CD4-positive, CD25-positive, alpha-beta regulatory T cell (primary cell): Measurements from ENCODE around the gene AGXT. TPM values are rescaled to one million over a fixed set of nuclear protein-coding genes. Genes with fewer than 3 reads are reported as not detected.

Source experiments
- ATAC-seq, 2 donors: fragments of 150-1000 bp; cut with Tn5 transposase; one replicate each; pipeline ENCODE4 v1.10.0; 2021; ENCODE audit warnings: low read depth in 2 of 2, moderate number of reproducible peaks in 2 of 2, moderate library complexity in 1 of 2
- DNase-seq, 3 donors: peaks; one replicate each; pipeline versions ENCODE4 v3.0.0 to v3.0.0-alpha.2; 2012 to 2022; ENCODE audit warnings: mixed read lengths in 1 of 3
- H3K27ac ChIP-seq: one replicate; pipeline ENCODE4 v1.7.0; 2013; ENCODE audit warnings: mild to moderate bottlenecking, low read length; ENCODE audit not compliant: insufficient read depth, poor library complexity, severe bottlenecking
- H3K27me3 ChIP-seq: one replicate; pipeline ENCODE4 v1.7.0; 2013; ENCODE audit warnings: low read length; ENCODE audit not compliant: control insufficient read depth, insufficient read depth
- H3K36me3 ChIP-seq: one replicate; pipeline ENCODE4 v1.7.0; 2013; ENCODE audit warnings: mild to moderate bottlenecking, low read length, moderate library complexity; ENCODE audit not compliant: control insufficient read depth, insufficient read depth
- H3K4me1 ChIP-seq: 2 replicates; pipeline ENCODE4 v1.7.0; 2013; ENCODE audit warnings: mild to moderate bottlenecking, low read length; ENCODE audit not compliant: insufficient read depth, control insufficient read depth, poor library complexity, severe bottlenecking
- H3K4me3 ChIP-seq: one replicate; pipeline ENCODE4 v1.7.0; 2013; ENCODE audit warnings: low read depth, mild to moderate bottlenecking, low read length, moderate library complexity
- H3K9me3 ChIP-seq, 2 experiments: 1 replicate in 1 of 2; 2 replicates in 1 of 2; pipeline ENCODE4 v1.7.0; 2013; ENCODE audit warnings: low read length in 2 of 2, mild to moderate bottlenecking in 1 of 2, moderate library complexity in 1 of 2; ENCODE audit not compliant: control insufficient read depth in 2 of 2
- H3K27ac Mint-ChIP-seq, 3 donors: one replicate each; pipeline ENCODE4 v1.8.0; 2020 to 2022; ENCODE audit warnings: mild to moderate bottlenecking in 3 of 3, mixed read lengths in 3 of 3, moderate library complexity in 2 of 3
- H3K27me3 Mint-ChIP-seq: one replicate; pipeline ENCODE4 v1.8.0; 2022; ENCODE audit warnings: mild to moderate bottlenecking, mixed read lengths
- H3K36me3 Mint-ChIP-seq: one replicate; pipeline ENCODE4 v1.8.0; 2020; ENCODE audit warnings: mixed read lengths
- H3K4me1 Mint-ChIP-seq, 4 donors: one replicate each; pipeline ENCODE4 v1.8.0; 2020 to 2022; ENCODE audit warnings: mixed read lengths in 4 of 4, mild to moderate bottlenecking in 1 of 4
- H3K4me3 Mint-ChIP-seq, 4 donors: one replicate each; pipeline ENCODE4 v1.8.0; 2020 to 2022; ENCODE audit warnings: mild to moderate bottlenecking in 4 of 4, mixed read lengths in 4 of 4, moderate library complexity in 3 of 4
- H3K9me3 Mint-ChIP-seq, 7 donors: one replicate each; pipeline ENCODE4 v1.8.0; 2020 to 2022; ENCODE audit warnings: mixed read lengths in 7 of 7, mild to moderate bottlenecking in 3 of 7, moderate library complexity in 2 of 7
- polyA plus RNA-seq, 4 donors: library from polyadenylated mRNA; unstranded; fragments of 300-500 nt; fragmentation: Illumina TruSeq; gene quantifications; one replicate each; pipeline ENCODE4 v1.2.3, GENCODE V29; 2021
- total RNA-seq: library from RNA; stranded (reverse); gene quantifications from one replicate; pipeline ENCODE4 v1.2.3, GENCODE V29; 2022

AGXT gene
- total and polyA plus RNA-seq, 5 donors from 2014 or later, result not detected

DNA sequence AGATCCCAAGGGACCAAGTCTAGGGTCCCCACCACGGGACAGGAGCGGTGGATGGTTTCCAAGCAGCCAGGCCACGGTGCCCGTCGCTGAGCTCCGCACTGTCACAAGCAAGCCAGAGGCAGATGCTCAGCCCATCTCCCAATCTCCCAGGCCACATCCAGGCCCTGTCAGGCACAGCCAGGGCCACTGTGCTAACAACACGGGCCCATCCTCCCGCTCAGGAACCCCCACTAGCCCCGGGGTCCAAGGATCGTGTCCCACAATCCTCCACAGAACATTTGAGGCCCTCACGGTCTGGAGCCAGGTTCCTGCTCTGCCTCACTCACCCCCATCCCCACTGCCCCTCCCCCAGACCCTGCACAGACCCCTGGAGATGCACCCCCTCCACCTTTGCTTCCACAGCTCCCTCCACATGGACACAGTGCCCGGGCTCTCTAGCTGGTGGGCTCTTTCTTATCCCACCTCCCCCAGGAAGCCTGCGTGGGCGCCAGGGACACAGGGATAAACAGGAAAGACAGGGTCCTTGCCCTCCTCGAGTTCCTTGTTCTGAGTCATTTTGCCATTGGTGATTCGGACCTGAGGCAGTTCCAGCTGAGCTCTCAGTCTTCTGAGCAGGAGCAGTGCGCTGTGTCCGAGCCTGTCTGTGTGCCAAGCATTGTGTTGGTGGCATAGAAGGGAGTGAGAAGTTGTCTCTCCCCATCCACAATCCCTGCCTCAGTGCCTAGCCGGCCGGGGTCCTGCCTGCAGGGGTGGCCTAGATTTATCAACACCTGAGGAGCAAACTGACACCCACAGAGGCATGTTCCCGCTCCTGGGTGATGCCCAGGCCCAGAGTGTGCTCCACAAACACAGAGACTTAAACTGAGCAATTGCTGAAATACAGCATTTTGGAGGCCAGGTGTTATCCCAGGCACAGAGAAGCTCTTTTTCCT, 44.5 kb downstream of the AGXT start:
- Histone ChIP-seq H3K9me3 (no peaks in the 10 kb centered on the region), H3K36me3 (no peaks in the 10 kb centered on the region), H3K4me1 (no peaks in the 10 kb centered on the region), H3K27me3 (no peaks in the 10 kb centered on the region), H3K4me3 (no peak overlapping the region), H3K27ac (no peak overlapping the region)
- no peak for ATAC-seq
- DNase-seq, result no peak
- Mint-ChIP-seq H3K27ac (no peak overlapping the region), H3K4me3 (peak overlapping the region in 1 of 4 donors; percentile 10), H3K36me3 (no peaks in the 10 kb centered on the region), H3K27me3 (peaks cover 13% of the 10 kb centered on the region), H3K4me1 (peaks cover 0 to 5% (median 1%) of the 10 kb centered on the region in 4 donors), H3K9me3 (no peaks in the 10 kb centered on the region)

GRCh38 chr2:240913810-240914644, 45.4 kb downstream of the AGXT start:
- ATAC-seq, result no peak

DNA sequence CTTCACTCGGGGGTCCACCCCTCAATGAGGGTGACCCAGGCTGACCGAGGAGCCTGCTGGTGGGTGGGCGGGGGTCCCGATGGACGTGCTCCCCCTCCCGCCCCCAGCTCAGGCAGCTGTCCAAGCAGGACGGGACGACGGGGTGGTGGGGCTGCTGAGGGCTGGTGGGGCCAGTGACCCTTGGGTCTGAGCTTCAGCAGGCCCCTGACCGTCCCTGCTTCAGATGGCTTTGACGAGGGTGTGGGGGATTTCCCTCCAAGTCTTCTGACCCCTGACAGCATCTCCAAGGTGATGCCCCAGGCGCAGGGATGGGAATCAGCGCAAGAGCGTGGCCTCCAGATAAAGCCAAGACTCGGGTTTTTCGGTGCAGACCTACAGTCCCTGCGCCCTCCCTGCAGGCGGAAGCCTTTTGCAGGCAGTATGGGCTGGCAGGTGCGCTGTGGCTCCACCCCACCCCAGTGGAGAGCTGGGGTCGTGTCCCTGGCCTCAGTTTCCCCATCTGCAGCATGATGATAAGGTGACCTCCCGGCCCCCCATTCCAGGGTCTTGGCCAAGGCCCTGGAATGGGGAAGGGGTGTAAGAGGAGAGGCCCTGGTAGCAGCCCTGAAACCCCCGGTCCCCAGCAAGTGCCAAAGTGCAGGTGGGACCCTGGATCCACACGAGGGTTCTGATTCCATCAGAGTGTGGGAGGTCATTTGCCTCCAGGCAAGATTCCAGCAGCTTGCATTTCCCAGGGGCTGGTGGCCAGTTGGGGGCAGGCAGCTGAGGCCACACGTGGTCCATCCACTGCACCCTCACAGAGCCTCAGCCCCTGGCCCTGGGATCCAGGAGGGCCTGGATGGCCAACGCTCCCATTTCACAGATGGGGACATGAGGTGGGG, 46.3 kb downstream of the AGXT start:
- Histone ChIP-seq H3K27ac (no peak overlapping the region), H3K4me1 (no peaks in the 10 kb centered on the region), H3K9me3 (no peaks in the 10 kb centered on the region), H3K27me3 (no peaks in the 10 kb centered on the region), H3K36me3 (no peaks in the 10 kb centered on the region), H3K4me3 (no peak overlapping the region)
- H3K27me3 Mint-ChIP-seq, result peaks cover 18% of the 10 kb centered on the region
- no peaks in the 10 kb centered on the region for H3K36me3 Mint-ChIP-seq
- DNase-seq (no peak), ATAC-seq (no peak)
- H3K4me3 Mint-ChIP-seq, result no peak overlapping the region
- H3K27ac Mint-ChIP-seq, result no peak overlapping the region
- no peaks in the 10 kb centered on the region for H3K9me3 Mint-ChIP-seq
- H3K4me1 Mint-ChIP-seq, result peaks cover 0 to 5% (median 1%) of the 10 kb centered on the region in 4 donors

More at GRCh38 chr2:240913810-240914644, 45.4 kb downstream of the AGXT start:
- H3K27ac Mint-ChIP-seq, result no peak overlapping the region
- Histone ChIP-seq H3K9me3 (no peaks in the 10 kb centered on the region), H3K4me1 (no peaks in the 10 kb centered on the region), H3K36me3 (no peaks in the 10 kb centered on the region), H3K27ac (no peak overlapping the region), H3K4me3 (no peak overlapping the region), H3K27me3 (no peaks in the 10 kb centered on the region)
- no peaks in the 10 kb centered on the region for H3K9me3 Mint-ChIP-seq
- no peak overlapping the region for H3K4me3 Mint-ChIP-seq
- peaks cover 13% of the 10 kb centered on the region for H3K27me3 Mint-ChIP-seq
- H3K4me1 Mint-ChIP-seq, result peaks cover 0 to 5% (median 1%) of the 10 kb centered on the region in 4 donors
- peak; percentile 31 to 55 (median 35) for DNase-seq
- H3K36me3 Mint-ChIP-seq, result no peaks in the 10 kb centered on the region

DNA sequence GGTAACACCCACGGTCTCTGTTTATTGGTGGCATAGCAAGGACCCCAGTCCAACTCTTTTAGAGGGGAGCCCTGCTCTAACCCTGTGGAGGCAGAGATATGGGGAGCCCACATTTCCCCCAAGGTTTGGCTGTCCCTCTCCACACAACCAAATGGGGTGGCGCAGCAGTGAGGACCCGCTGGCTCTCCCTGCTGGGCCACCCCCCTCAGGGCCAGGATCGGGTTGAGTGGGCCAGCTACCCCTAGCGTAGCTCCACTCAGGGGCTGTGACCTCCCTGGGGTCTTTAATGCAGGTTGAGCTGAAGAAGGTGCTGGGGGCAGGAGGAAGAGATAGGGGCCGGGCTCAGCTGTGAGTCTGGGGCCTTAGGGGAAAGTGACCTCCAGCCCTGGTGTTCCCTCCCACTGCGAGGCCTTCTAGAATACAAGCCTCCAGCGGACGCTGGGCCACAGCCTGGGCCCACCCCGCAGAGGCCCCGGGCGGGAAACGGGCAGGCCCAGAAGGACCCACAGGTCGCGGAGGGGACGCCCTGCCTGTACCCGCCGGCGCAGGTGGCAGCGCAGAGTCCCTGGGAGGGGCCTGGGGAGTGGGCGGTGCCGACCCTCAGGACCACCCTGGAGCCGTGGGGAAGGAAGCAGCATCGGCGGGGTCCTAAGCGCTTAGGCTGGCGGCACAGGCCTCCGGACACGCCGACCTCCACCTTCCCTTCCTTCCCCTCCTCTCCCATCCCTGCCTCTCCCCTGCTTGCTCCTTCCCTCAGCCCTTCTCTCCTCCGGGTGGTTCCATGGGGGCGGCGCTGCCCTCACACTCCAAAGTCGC, 47.1 kb downstream of the AGXT start:
- H3K27me3 Mint-ChIP-seq, result peaks cover 14% of the 10 kb centered on the region
- H3K4me3 ChIP-seq, result no peak overlapping the region
- H3K27me3 ChIP-seq, result no peaks in the 10 kb centered on the region
- H3K4me3 Mint-ChIP-seq, result no peak overlapping the region
- ATAC-seq, result no peak
- no peaks in the 10 kb centered on the region for H3K9me3 ChIP-seq
- H3K36me3 ChIP-seq, result no peaks in the 10 kb centered on the region
- no peak for DNase-seq
- no peaks in the 10 kb centered on the region for H3K36me3 Mint-ChIP-seq
- no peaks in the 10 kb centered on the region for H3K9me3 Mint-ChIP-seq
- no peak overlapping the region for H3K27ac Mint-ChIP-seq
- no peaks in the 10 kb centered on the region for H3K4me1 ChIP-seq
- H3K27ac ChIP-seq, result no peak overlapping the region
- H3K4me1 Mint-ChIP-seq, result peaks cover 0 to 5% (median 1%) of the 10 kb centered on the region in 4 donors

DNA sequence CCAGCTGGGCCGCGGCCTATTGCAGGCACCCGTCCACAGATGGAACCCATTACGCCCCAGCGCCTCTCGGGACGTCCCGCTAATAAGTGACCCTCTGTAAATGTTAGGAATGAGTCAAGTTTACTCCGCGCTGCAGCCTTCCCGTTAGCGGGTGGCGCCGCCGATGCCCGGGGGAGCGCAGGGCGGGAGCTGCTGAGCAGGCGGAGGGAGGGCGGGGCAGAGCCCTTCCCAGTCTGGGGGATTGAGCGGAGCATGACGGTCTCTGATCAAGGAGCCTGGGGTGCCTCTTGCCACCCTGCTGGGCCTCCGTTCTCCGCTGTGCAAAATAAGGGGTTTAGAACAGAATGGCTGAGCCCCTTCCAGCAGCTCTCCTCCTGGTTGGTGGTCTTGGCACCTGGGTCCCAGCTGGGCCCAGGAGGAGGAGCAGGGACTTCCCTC, 48.0 kb downstream of the AGXT start:
- Mint-ChIP-seq H3K9me3 (no peaks in the 10 kb centered on the region), H3K27me3 (peaks cover 9% of the 10 kb centered on the region), H3K4me3 (no peak overlapping the region), H3K36me3 (no peaks in the 10 kb centered on the region), H3K4me1 (peaks cover 0 to 5% (median 1%) of the 10 kb centered on the region in 4 donors), H3K27ac (no peak overlapping the region)
- DNase-seq, result no peak
- Histone ChIP-seq H3K9me3 (no peaks in the 10 kb centered on the region), H3K4me3 (no peak overlapping the region), H3K27ac (no peak overlapping the region), H3K4me1 (no peaks in the 10 kb centered on the region), H3K36me3 (no peaks in the 10 kb centered on the region), H3K27me3 (no peaks in the 10 kb centered on the region)
- ATAC-seq, result no peak

GRCh38 chr2:240917009-240917683, 48.5 kb downstream of the AGXT start:
- H3K4me1 ChIP-seq, result no peaks in the 10 kb centered on the region
- no peaks in the 10 kb centered on the region for H3K9me3 ChIP-seq
- no peak overlapping the region for H3K27ac ChIP-seq
- no peaks in the 10 kb centered on the region for H3K36me3 Mint-ChIP-seq
- no peak overlapping the region for H3K27ac Mint-ChIP-seq
- ATAC-seq, result no peak
- peaks cover 0 to 5% (median 1%) of the 10 kb centered on the region in 4 donors for H3K4me1 Mint-ChIP-seq
- H3K4me3 ChIP-seq, result no peak overlapping the region
- no peaks in the 10 kb centered on the region for H3K9me3 Mint-ChIP-seq
- no peaks in the 10 kb centered on the region for H3K36me3 ChIP-seq
- no peaks in the 10 kb centered on the region for H3K27me3 ChIP-seq
- peak overlapping the region in 1 of 4 donors; percentile 10 for H3K4me3 Mint-ChIP-seq
- no peak for DNase-seq
- peaks cover 5% of the 10 kb centered on the region for H3K27me3 Mint-ChIP-seq
